ENCODE results near the gene CAMSAP3. TPM values are rescaled to one million over a fixed set of nuclear protein-coding genes. Genes with fewer than 3 reads are reported as not detected.

The CAMSAP3 gene
- total RNA-seq, 1 experiment from 2014 or later: 28.4 TPM

- no peak overlapping the region for H3K23ac ChIP-seq (ENCODE audit: insufficient read length, low read depth, low read length)
- no peak overlapping the region for H3K56ac ChIP-seq (ENCODE audit: insufficient read length, low read depth, low read length)
- H3T11ph ChIP-seq (ENCODE audit: low read length): no peak overlapping the region
- no peak overlapping the region for H2BK12ac ChIP-seq (ENCODE audit: insufficient read length, low read depth, low read length)
- H2BK20ac ChIP-seq (ENCODE audit: low read depth, low read length, poor library complexity, severe bottlenecking): no peak overlapping the region
- no peak for TF ChIP-seq CTCF (conservative IDR thresholded peaks at IDR 0.05)
- H2AK5ac ChIP-seq (ENCODE audit: insufficient read length, low read length): no peak overlapping the region
- Mint-ChIP-seq H3K4me1 (peaks cover 5 to 23% of the 10 kb centered on the region in 2 experiments), H3K9me3 (peaks cover 0 to 2% of the 10 kb centered on the region in 2 experiments; a peak in 1 of 5 replicates), H3K36me3 (ENCODE audit: insufficient read depth in 1 of 3, low read depth in 3 of 3) (peaks cover 12 to 33% (median 33%) of the 10 kb centered on the region in 3 experiments), H3K27me3 (ENCODE audit: low read depth) (peaks cover 1% of the 10 kb centered on the region; the same call in 1 of the 2 replicates), H3K27ac (no peak overlapping the region), H3K4me3 (no peak overlapping the region)
- H4K5ac ChIP-seq (ENCODE audit: insufficient read length, low read depth, low read length): no peak overlapping the region
- no peaks in the 10 kb centered on the region for H3K27me3 ChIP-seq (ENCODE audit: insufficient read depth, low read length)
- no peak overlapping the region for H3K4ac ChIP-seq (ENCODE audit: low read depth, low read length)
- no peak overlapping the region for H3K27ac ChIP-seq (ENCODE audit: insufficient read length, low read depth, low read length)
- H3K4me1 ChIP-seq (ENCODE audit: insufficient read depth, low read length): no peaks in the 10 kb centered on the region; the same call in 1 of the 2 replicates
- H4K91ac ChIP-seq (ENCODE audit: insufficient read length, low read depth, low read length): no peak overlapping the region
- no peak overlapping the region for H2BK120ac ChIP-seq (ENCODE audit: low read depth, low read length, poor library complexity, severe bottlenecking)
- no peaks in the 10 kb centered on the region for H3K9me3 ChIP-seq (ENCODE audit: control insufficient read depth, low read depth, low read length)
- H2AFZ ChIP-seq (ENCODE audit: low read length): no peak overlapping the region
- WGBS (ENCODE audit: extremely low coverage, insufficient read length, low lambda C conversion rate): no CpG with 5 or more reads among the region's 17 CpGs
- H2BK15ac ChIP-seq (ENCODE audit: low read depth, low read length): no peak overlapping the region
- H4K20me1 ChIP-seq (ENCODE audit: control insufficient read depth, insufficient read depth, insufficient read length): no peaks in the 10 kb centered on the region
- no peak for DNase-seq
- H3K23me2 ChIP-seq (ENCODE audit: insufficient read length, low read depth, low read length, poor library complexity, severe bottlenecking): no peaks in the 10 kb centered on the region
- H3K79me2 ChIP-seq (ENCODE audit: insufficient read depth, low read length): no peaks in the 10 kb centered on the region
- no peak overlapping the region for H3K4me2 ChIP-seq (ENCODE audit: insufficient read depth, insufficient read length, low read length)
- H2BK5ac ChIP-seq (ENCODE audit: insufficient read length, low read length): no peak overlapping the region
- no peak overlapping the region for H3K18ac ChIP-seq (ENCODE audit: insufficient read length, low read depth, low read length)
- H4K8ac ChIP-seq (replicated peaks; ENCODE audit: insufficient read length, low read depth, low read length): no peak overlapping the region
- H3K9ac ChIP-seq (ENCODE audit: extremely low read depth, insufficient read length, low read length): no peak overlapping the region
- H3K14ac ChIP-seq (ENCODE audit: insufficient read depth, low read length): no peak overlapping the region
- peaks cover 5% of the 10 kb centered on the region for H3K79me1 ChIP-seq (ENCODE audit: insufficient read depth, low read depth, low read length, poor library complexity, severe bottlenecking)
Observed at GRCh38 chr19:7606289-7606688, 10.6 kb downstream of the CAMSAP3 start.

Data from H9 (cell line).